Measurements from ENCODE around the gene MMP28.

GRCh38 chr17:35819455-35819854, 24.0 kb upstream of the MMP28 start:
- TF ChIP-seq CTCF (IDR thresholded peaks at IDR 0.05) (no peak), POLR2A (IDR thresholded peaks at IDR 0.05) (no peak)

Measured in thyroid gland (tissue), 4 donors.